Measurements from ENCODE around the gene RBMS3. TPM values are rescaled to one million over a fixed set of nuclear protein-coding genes. Genes with fewer than 3 reads are reported as not detected.

RBMS3 gene
- total and polyA plus RNA-seq, 3 donors from 2014 or later = 5.6 to 36.2 (median 19.7) TPM

- Histone ChIP-seq H3K27ac (no peak overlapping the region), H3K27me3 (no peaks in the 10 kb centered on the region), H3K9me3 (no peaks in the 10 kb centered on the region), H3K4me1 (no peaks in the 10 kb centered on the region), H3K36me3 (ENCODE audit: low read depth, missing control alignments) (no peaks in the 10 kb centered on the region), H3K4me3 (no peak overlapping the region)
- DNase-seq = no peak
- intact Hi-C loops (cut with DNase I; ENCODE audit: low total_unique reads) = no loop called here
- WGBS, 2 donors = 85 to 89% methylated on average over 4 of the region's 4 CpGs
- TF ChIP-seq CTCF (IDR thresholded peaks at IDR 0.05) (no peak), POLR2A (IDR thresholded peaks at IDR 0.05) (no peak)
Measured at GRCh38 chr3:29745232-29745870, 464.5 kb downstream of the RBMS3 start.

- no peaks in the 10 kb centered on the region for H3K27me3 ChIP-seq
- TF ChIP-seq CTCF (IDR thresholded peaks at IDR 0.05) (no peak), POLR2A (IDR thresholded peaks at IDR 0.05) (no peak)
- H3K36me3 ChIP-seq (ENCODE audit: low read depth, missing control alignments) = no peaks in the 10 kb centered on the region
- H3K27ac ChIP-seq = no peak overlapping the region
- intact Hi-C loops (cut with DNase I; ENCODE audit: low total_unique reads) = no loop called here
- DNase-seq = no peak
- no peaks in the 10 kb centered on the region for H3K9me3 ChIP-seq
- H3K4me1 ChIP-seq = no peaks in the 10 kb centered on the region
- 67 to 75% methylated on average over 2 of the region's 2 CpGs for WGBS, 2 donors
- no peak overlapping the region for H3K4me3 ChIP-seq
Measured at GRCh38 chr3:29746163-29746760, 465.4 kb downstream of the RBMS3 start.

- intact Hi-C loops (cut with DNase I; ENCODE audit: low total_unique reads) = no loop called here
- TF ChIP-seq CTCF (IDR thresholded peaks at IDR 0.05) (no peak), POLR2A (IDR thresholded peaks at IDR 0.05) (no peak)
- H3K36me3 ChIP-seq (ENCODE audit: low read depth, missing control alignments) = no peaks in the 10 kb centered on the region
- no peaks in the 10 kb centered on the region for H3K9me3 ChIP-seq
- H3K27me3 ChIP-seq = no peaks in the 10 kb centered on the region
- H3K4me3 ChIP-seq = no peak overlapping the region
- no peak for DNase-seq
- no peaks in the 10 kb centered on the region for H3K4me1 ChIP-seq
- no peak overlapping the region for H3K27ac ChIP-seq
Measured at GRCh38 chr3:29747991-29748390, 467.1 kb downstream of the RBMS3 start.

- no peaks in the 10 kb centered on the region for H3K4me1 ChIP-seq
- intact Hi-C loops (cut with DNase I; ENCODE audit: low total_unique reads) = no loop called here
- H3K27me3 ChIP-seq = no peaks in the 10 kb centered on the region
- no peaks in the 10 kb centered on the region for H3K9me3 ChIP-seq
- DNase-seq = no peak
- H3K36me3 ChIP-seq (ENCODE audit: low read depth, missing control alignments) = no peaks in the 10 kb centered on the region
- no peak overlapping the region for H3K27ac ChIP-seq
- TF ChIP-seq POLR2A (IDR thresholded peaks at IDR 0.05) (no peak), CTCF (IDR thresholded peaks at IDR 0.05) (no peak)
- WGBS, 2 donors = 89 to 94% methylated on average over 9 of the region's 9 CpGs
- no peak overlapping the region for H3K4me3 ChIP-seq
Measured at GRCh38 chr3:29751647-29752314, 470.9 kb downstream of the RBMS3 start.
